Measurements from ENCODE around the gene BAZ2B.
A peak's percentile ranks its signal among the peaks of the same experiment; 100 is the strongest.

BAZ2B gene

GRCh38 chr2:159616286-159616701 lies at the start of gene BAZ2B:
Gene BAZ2B, minus strand, starts transcription at chr2:159616548. Its CDS starts 137,829 bp downstream, at chr2:159478719.
- no peaks in the 10 kb centered on the region for H3K27me3 ChIP-seq (replicated peaks)
- peak; percentile 79 for DNase-seq
- TF ChIP-seq, protein P1, sequence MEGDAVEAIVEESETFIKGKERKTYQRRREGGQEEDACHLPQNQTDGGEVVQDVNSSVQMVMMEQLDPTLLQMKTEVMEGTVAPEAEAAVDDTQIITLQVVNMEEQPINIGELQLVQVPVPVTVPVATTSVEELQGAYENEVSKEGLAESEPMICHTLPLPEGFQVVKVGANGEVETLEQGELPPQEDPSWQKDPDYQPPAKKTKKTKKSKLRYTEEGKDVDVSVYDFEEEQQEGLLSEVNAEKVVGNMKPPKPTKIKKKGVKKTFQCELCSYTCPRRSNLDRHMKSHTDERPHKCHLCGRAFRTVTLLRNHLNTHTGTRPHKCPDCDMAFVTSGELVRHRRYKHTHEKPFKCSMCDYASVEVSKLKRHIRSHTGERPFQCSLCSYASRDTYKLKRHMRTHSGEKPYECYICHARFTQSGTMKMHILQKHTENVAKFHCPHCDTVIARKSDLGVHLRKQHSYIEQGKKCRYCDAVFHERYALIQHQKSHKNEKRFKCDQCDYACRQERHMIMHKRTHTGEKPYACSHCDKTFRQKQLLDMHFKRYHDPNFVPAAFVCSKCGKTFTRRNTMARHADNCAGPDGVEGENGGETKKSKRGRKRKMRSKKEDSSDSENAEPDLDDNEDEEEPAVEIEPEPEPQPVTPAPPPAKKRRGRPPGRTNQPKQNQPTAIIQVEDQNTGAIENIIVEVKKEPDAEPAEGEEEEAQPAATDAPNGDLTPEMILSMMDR (IDR thresholded peaks at IDR 0.05; ENCODE audit: low read depth, low read length, missing control alignments), result no peak
- H3K36me3 ChIP-seq (replicated peaks), result no peaks in the 10 kb centered on the region
- peak within 1 kb of the TSS; percentile 97 for H3K27ac ChIP-seq
- H3K4me3 ChIP-seq (ENCODE audit: low read depth, low read length), result peak within 1 kb of the TSS; percentile 65
- in situ Hi-C loops (cut with HindIII; ENCODE audit: low pct_ligation_motif_present, low sequenced_read_pairs), result no loop called here

DNA sequence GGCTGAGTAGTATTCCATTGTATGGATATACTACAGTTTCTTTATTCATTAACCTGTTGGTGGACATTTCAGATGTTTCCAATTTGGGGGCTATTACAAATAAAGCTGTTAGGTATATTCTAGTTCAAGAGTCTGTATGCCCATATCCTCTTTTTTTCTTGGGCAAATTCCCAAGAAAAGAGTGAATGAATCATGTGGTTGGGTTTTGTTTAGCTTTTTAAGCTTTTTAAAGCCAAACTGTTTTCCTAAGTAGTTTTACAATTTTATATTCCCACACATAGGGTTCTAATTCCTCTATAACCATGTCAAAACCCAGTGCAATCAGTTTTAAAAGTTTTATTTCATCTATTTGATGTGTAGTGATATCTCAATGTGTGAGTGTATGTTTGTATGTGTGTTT lies 44.9 kb upstream of the BAZ2B start:
- no peak for DNase-seq
- no peak overlapping the region for H3K27ac ChIP-seq
- TF ChIP-seq, protein P1 (IDR thresholded peaks at IDR 0.05; ENCODE audit: low read depth, low read length, missing control alignments), result no peak
- no peaks in the 10 kb centered on the region for H3K27me3 ChIP-seq (replicated peaks)
- H3K4me3 ChIP-seq (ENCODE audit: low read depth, low read length), result no peak overlapping the region
- in situ Hi-C loops (cut with HindIII; ENCODE audit: low pct_ligation_motif_present, low sequenced_read_pairs), result no loop called here
- H3K36me3 ChIP-seq (replicated peaks), result no peaks in the 10 kb centered on the region

DNA sequence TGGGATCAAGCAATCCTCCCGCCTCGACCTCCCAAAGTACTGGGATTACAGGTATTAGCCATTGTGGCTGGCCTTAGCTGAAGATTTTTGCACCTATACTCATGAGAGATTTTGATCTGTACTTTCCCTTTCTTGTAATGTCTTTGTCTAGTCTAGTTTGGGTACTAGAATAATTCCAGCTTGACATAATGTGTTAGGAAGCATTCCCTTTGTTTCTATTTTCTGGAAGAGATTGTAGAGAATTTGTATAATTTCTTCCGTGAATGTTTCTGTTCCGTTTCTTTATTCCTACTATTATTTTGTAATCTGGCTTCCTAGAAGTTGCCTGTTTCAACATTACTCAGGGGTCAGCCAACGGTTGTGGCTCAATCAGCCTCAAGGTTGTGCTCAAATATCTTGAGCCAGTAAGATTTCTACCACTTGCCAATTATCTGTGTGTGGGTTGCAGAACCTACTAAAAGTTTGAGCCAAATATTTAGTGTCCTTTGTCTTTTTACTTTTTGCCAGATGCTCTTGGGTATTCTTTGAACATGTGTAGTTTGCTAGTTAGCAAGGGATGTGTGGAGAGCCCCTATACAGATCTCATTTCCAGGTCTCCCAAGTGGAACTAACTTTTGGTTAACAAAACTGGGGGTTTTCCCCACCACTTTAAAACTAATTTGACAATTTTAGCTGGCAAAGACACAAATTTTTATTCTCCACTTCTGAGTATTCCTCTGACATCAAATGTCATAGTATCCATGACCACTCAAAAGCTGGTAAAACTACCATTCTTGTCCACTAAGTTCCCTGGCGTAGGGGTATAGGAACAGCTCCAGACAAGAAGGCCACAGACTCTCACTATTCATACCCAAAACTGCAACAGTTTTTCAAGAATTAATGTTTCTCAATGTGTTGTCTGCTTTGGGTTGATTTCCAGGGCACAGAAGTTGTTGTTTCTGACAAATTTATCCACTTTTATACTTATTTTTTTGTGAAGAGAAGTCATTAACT lies 42.8 kb upstream of the BAZ2B start:
- in situ Hi-C loops (cut with HindIII; ENCODE audit: low pct_ligation_motif_present, low sequenced_read_pairs), result no loop called here
- DNase-seq, result no peak
- Histone ChIP-seq H3K27me3 (replicated peaks) (no peaks in the 10 kb centered on the region), H3K27ac (no peak overlapping the region), H3K4me3 (ENCODE audit: low read depth, low read length) (no peak overlapping the region), H3K36me3 (replicated peaks) (no peaks in the 10 kb centered on the region)
- TF ChIP-seq, protein P1 (IDR thresholded peaks at IDR 0.05; ENCODE audit: low read depth, low read length, missing control alignments), result no peak

GRCh38 chr2:159653962-159654361 lies 37.6 kb upstream of the BAZ2B start:
- in situ Hi-C loops (cut with HindIII; ENCODE audit: low pct_ligation_motif_present, low sequenced_read_pairs), result no loop called here
- TF ChIP-seq, protein P1 (IDR thresholded peaks at IDR 0.05; ENCODE audit: low read depth, low read length, missing control alignments), result no peak

GRCh38 chr2:159651884-159652283 lies 35.5 kb upstream of the BAZ2B start:
- in situ Hi-C loops (cut with HindIII; ENCODE audit: low pct_ligation_motif_present, low sequenced_read_pairs), result no loop called here
- Histone ChIP-seq H3K36me3 (replicated peaks) (no peaks in the 10 kb centered on the region), H3K4me3 (ENCODE audit: low read depth, low read length) (no peak overlapping the region), H3K27me3 (replicated peaks) (no peaks in the 10 kb centered on the region), H3K27ac (no peak overlapping the region)
- DNase-seq, result no peak
- TF ChIP-seq, protein P1 (IDR thresholded peaks at IDR 0.05; ENCODE audit: low read depth, low read length, missing control alignments), result no peak

More at GRCh38 chr2:159653962-159654361, 37.6 kb upstream of the BAZ2B start:
- DNase-seq, result no peak
- Histone ChIP-seq H3K27me3 (replicated peaks) (no peaks in the 10 kb centered on the region), H3K36me3 (replicated peaks) (no peaks in the 10 kb centered on the region), H3K27ac (no peak overlapping the region), H3K4me3 (ENCODE audit: low read depth, low read length) (no peak overlapping the region)
